ENCODE data around the gene REEP6.

The REEP6 gene

GRCh38 chr19:1491114-1491848, at the start of gene REEP6:
Gene REEP6 (plus strand): TSS chr19:1491181. CDS start chr19:1491270, 89 bp downstream.
- no peak for DNase-seq

DNA sequence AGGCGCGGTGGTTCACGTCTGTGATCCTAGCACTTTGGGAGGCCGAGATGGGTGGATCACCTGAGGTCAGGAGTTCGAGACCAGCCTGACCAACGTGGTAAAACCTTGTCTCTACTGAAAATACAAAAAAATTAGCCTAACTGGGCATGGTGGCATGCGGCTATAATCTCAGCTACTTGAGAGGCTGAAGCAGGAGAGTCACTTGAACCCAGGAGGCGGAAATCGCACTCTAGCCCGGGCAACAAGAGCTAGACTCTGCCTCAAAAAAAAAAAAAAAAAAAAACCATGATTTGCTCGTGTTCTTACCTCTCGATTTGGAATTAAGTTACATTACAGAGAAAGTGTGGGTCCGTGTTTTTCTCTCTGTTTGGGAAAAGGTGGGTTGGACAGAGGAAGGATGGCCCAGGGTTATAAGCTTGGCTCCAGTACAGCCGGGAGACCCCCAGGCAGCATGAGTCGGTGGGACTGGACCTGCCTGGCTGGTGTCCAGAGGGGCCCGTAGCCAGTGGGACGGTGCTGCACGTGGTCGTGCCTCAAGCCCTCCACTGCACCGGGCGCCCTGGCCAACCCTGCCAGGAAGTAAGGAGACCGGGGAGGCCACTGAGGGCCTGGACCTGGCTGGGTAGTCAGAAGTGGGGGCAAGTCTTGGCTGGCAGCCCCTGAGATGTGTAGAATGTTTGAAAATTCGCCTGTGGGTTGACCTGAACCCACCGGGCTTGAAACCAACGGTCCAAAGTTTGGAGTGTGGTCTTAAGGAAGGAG, 49.1 kb upstream of the REEP6 start:
- no peak for DNase-seq

- DNase-seq = peak; percentile 79
Measured at GRCh38 chr19:1445185-1445931, 45.6 kb upstream of the REEP6 start.

DNA sequence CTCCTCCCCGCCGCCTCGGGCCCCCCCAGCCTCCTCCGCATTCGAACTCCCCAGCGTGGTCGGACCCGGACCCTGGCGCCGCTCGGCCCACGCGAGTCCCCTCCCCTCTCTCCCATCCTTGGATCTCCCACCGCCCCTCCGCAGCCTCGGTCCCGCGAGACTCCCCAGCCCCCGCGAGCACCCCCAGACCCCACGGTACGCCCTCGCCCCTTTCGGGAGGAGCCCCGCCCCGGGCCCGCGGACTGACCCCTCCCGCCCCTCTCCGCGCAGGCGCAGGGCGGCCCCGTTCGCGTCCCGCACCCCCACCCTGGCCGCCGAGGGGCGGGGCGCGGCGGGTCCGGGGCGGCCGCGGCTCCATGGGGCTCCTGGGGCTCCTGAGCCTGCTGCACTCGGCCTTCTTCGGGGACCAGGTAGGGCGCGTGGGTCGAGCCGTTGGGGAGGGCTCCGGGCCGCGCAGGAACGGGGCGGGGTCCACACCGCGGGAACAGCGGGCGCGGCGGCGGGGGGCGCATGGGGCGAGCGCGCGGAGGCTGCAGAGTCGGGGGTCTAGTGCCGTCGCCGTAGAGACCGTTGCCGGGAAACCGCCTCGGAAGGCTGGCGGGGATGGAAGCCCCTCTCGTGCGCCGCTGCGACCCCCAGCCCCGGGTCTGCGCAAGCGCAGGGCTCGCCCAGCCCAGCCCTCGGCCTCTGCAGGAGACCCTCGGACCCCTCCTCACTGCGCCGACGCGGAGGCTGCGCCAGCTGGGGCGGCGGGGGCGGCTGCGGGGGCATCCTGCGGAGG, 44.9 kb upstream of the REEP6 start:
- no peak for DNase-seq

DNA sequence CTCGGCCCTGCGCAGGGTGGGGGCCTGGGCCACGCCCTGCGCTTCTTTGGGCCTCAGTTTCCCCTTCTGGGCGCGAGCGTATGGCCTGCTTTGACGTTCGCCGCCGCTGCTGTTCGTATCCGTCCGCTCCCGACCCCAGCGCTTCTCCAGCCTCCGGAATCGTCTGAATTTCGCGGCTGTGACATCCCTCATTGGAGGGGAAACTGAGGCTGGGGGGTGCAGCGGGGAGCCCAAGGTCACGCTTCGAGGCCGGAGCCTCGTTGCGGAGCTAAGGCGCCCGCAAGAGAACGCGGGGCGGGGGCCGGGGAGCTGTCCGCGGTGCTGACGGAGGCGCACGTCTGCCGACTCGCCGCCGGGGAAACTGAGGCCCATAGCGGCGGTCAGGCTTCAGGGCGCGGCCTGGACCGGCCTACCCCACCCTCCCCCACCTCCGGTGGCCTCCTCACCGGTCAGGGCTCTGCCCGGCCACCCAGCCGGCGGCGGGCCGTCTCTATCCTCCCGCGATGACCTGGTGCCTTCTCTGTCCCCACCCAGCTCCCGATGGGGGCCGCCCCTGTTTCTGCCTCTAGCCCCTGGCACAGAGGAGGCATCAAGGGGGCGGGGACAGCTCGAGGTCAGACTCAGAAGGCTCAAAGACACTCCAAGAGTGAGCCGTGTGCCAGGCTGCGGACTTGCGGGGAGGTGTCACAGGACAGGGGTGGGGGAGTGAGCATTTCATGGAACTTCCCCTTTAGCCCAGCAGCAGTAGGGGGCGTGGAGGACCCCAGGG, 44.1 kb upstream of the REEP6 start:
- no peak for DNase-seq

DNA sequence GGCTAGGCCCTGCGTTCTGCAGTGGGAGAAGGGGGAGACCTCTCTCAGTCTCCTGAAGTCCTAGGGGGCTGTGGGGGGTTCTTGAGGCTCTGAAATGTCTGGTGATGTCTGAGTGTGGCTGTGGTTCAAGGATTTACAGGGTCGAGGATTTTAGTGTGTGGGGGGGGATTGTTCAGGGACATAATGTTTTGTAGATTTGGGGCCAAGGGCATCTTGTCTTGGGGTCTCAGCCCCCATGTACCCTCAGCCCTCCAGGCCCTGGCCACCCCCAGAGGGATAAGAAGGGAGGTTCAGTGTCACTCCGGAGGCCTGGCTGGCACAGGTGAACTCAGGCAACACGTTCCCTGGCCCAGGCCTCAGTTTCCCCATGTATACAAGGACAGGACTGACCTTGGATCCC, 43.5 kb upstream of the REEP6 start:
- DNase-seq = no peak

DNA sequence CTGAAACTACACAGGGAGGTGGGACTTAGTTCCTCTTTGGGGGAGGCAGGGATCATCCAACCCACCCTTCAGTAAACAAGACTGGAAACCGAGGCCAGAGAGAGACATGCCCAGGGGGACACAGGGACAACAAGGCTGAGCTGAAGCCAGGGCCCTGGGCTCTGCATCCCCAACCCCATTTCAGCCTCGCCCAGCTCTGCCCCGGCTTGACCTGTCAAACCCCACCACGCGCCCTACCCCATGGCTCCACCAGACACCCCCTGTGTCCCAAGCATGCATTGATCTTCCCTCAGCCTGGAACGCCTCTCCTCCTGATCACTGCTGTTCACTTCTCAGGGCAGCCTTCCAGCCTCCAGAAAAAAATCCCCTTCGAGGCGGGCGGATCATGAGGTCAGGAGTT, 43.0 kb upstream of the REEP6 start:
- DNase-seq = no peak

GRCh38 chr19:1449467-1450442, 41.2 kb upstream of the REEP6 start, which contains the start of gene APC2:
Gene APC2 (plus strand): TSS chr19:1450121. CDS start chr19:1453002, 2,881 bp downstream.
- DNase-seq = peak; percentile 25

GRCh38 chr19:1450735-1451731, 39.9 kb upstream of the REEP6 start:
- no peak for DNase-seq

GRCh38 chr19:1451916-1452801, 38.8 kb upstream of the REEP6 start:
- DNase-seq = no peak

DNA sequence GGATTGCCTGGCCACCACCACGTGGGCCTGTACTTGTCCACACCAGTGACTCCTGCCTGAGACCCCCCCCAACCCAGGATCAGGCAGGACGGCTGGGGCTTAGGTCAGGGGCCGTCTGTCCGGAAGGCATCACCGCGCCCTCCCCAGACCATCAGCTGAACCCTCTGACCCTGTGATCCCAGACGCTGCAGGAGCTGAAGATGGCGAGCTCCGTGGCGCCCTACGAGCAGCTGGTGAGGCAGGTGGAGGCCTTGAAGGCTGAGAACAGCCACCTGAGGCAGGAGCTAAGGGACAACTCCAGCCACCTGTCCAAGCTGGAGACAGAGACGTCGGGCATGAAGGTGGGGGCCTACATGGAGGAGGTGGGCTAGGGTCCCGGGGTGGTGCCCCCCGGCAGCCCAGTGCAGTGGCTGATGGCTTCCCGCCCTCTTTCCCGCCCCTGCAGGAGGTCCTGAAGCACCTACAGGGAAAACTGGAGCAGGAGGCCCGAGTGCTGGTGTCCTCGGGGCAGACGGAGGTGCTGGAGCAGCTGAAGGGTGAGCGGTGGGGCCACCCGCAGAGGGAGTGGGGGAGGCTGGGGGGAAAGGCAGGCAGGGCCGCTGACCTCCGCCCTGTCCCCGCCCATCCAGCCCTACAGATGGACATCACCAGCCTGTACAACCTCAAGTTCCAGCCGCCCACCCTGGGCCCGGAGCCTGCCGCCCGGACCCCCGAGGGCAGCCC, 38.0 kb upstream of the REEP6 start:
- DNase-seq = no peak

- DNase-seq = peak; percentile 28
Measured at GRCh38 chr19:1453525-1454364, 37.2 kb upstream of the REEP6 start.

DNA sequence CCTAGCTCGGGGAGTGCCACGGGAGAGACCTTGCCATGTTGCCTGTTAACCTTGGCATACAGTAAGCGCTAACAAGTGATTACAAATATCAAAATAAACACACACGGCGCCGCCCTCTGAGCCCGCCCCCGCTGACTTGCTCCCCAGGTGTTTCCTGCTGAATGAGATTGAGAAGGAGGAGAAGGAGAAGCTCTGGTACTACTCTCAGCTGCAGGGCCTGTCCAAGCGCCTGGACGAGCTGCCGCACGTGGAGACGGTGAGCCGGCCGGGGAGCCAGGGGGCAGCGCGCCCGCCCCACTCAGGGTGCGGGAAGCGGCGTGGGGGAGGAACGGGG, 36.0 kb upstream of the REEP6 start:
- no peak for DNase-seq

DNA sequence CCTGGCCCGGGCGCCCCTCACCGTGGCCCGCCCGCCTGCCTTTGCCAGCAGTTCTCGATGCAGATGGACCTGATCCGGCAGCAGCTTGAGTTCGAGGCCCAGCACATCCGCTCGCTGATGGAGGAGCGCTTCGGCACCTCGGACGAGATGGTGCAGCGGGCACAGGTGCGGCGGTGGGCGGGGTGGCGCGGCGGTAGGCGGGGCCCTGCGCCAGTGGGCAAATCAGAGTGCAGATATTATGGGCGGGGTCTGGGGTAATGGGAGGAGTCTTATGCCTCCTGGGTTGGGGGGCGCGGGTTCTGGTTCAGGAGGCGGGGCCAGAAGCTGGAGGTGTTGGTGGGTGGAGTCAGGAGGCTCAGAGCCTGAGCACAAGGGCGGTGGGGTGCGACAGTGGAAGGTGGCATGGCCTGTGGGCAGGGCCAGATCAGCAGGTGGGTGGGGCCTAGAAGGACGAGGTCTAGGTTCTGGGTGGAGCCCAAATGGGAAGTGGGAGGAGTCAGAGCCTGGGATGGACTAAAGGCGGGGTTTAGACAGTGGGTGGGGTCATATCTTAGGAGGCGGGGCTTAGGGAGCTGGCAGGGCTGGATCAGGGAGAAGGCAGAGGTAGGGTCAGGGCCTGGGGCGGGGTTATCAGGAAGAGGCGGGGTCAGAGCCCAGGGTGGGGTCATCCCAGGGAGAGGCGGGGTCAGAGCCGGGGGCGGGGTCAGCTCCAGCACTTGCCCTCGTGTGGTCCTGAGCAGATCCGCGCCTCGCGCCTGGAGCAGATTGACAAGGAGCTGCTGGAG, 35.5 kb upstream of the REEP6 start:
- DNase-seq = peak; percentile 71

GRCh38 chr19:1456121-1456900, 34.7 kb upstream of the REEP6 start:
- DNase-seq = no peak
